ENCODE measurements around the gene MAN1C1. TPM values are rescaled to one million over a fixed set of nuclear protein-coding genes. Genes with fewer than 3 reads are reported as not detected.

The MAN1C1 gene
- total and polyA plus RNA-seq, 2 donors (not counting 1 experiment from before 2014, with no cell fraction given) = 0.31 to 0.89 TPM

GRCh38 chr1:25813071-25813733 is 196.6 kb downstream of the MAN1C1 start:
- no peak overlapping the region for H2AFZ ChIP-seq (ENCODE audit: insufficient read depth, low read depth, low read length, poor library complexity, severe bottlenecking)
- TF ChIP-seq EZH2 (IDR thresholded peaks at IDR 0.05; ENCODE audit: borderline replicate concordance, insufficient read depth, low read depth, low read length, poor library complexity, severe bottlenecking) = no peak
- no peak for TF ChIP-seq CTCF (IDR thresholded peaks at IDR 0.05)
- DNase-seq = no peak
- Mint-ChIP-seq H3K9me3 (ENCODE audit: insufficient read depth) (no peaks in the 10 kb centered on the region), H3K4me3 (no peak overlapping the region), H3K27me3 (no peaks in the 10 kb centered on the region), H3K27ac (no peak overlapping the region), H3K4me1 (peaks cover 18% of the 10 kb centered on the region)
- H3K9me3 ChIP-seq (ENCODE audit: control extremely low read depth in 1 of 3, control insufficient read depth in 2 of 3, insufficient read depth in 1 of 3, low read length in 2 of 3) = no peaks in the 10 kb centered on the region
- ChIA-PET POLR2A (no interaction called here), CTCF (interaction anchor here (5.4 to 6.1 kb wide), 2 partner anchors 205 to 309 kb away, joined by 34 to 59 read pairs; no protein-coding TSS in a partner anchor)
- no peaks in the 10 kb centered on the region for H4K20me1 ChIP-seq (ENCODE audit: control insufficient read depth, insufficient read depth, low read length, poor library complexity, severe bottlenecking)
- ATAC-seq (ENCODE audit: low read depth) = no peak
- H3K27me3 ChIP-seq (replicated peaks in 1 of 4; ENCODE audit: control extremely low read depth in 1 of 4, control insufficient read depth in 3 of 4, insufficient read depth in 4 of 4, low read length in 3 of 4) = no peaks in the 10 kb centered on the region
- H3K36me3 ChIP-seq (replicated peaks in 1 of 2; ENCODE audit: control extremely low read depth in 1 of 2, control insufficient read depth in 1 of 2, extremely low read depth in 1 of 2, insufficient read depth in 2 of 2, low read length in 1 of 2) = peaks cover 0 to 3% of the 10 kb centered on the region in 2 experiments
- 82% methylated on average over 9 of the region's 11 CpGs for WGBS (ENCODE audit: insufficient coverage)
- H3K4me2 ChIP-seq (replicated peaks; ENCODE audit: low read depth, low read length, poor library complexity, severe bottlenecking) = no peak overlapping the region
- H3K4me1 ChIP-seq (ENCODE audit: control insufficient read depth in 2 of 2, insufficient read depth in 2 of 2, low read length in 2 of 2) = peaks cover 11 to 23% of the 10 kb centered on the region in 2 donors
- H3K9ac ChIP-seq (ENCODE audit: low read length) = no peak overlapping the region
- intact Hi-C loops (cut with micrococcal nuclease) = loop anchor here (5.0 to 10.0 kb wide), 2 partner anchors 411 to 568 kb away; partner anchors contain the start of gene RSRP1
- no peak overlapping the region for H3K4me3 ChIP-seq (ENCODE audit: control extremely low read depth in 1 of 5, extremely low read depth in 1 of 5, insufficient read depth in 1 of 5, low read depth in 2 of 5, low read length in 4 of 5)
- no peaks in the 10 kb centered on the region for H3K79me2 ChIP-seq (ENCODE audit: control insufficient read depth, insufficient read depth, low read length)
- no peak overlapping the region for H3K27ac ChIP-seq (ENCODE audit: low read length in 2 of 2)
